Spleen (tissue), 11 donors: ENCODE measurements around the gene PRDM16. TPM values are rescaled to one million over a fixed set of nuclear protein-coding genes. Genes with fewer than 3 reads are reported as not detected.

Source experiments
- DNase-seq: peaks from one replicate; pipeline ENCODE4 v3.0.0-alpha.2; 2020
- H3K27ac ChIP-seq, 8 donors: fragments of 200-600 bp; sonication (generic) in 7 of 8; 1 replicate in 4 of 8; 2 replicates in 4 of 8; pipeline versions ENCODE4 v1.5.0 to v1.8.0; 2016 to 2021; ENCODE audit warnings: inconsistent platforms in 4 of 8, mild to moderate bottlenecking in 4 of 8, moderate library complexity in 1 of 8
- H3K27me3 ChIP-seq, 7 donors: fragments of 200-600 bp; sonication (generic) in 6 of 7; replicated peaks in 1 of 7; 1 replicate in 4 of 7; 2 replicates in 3 of 7; pipeline versions ENCODE4 v1.5.0 to v1.8.0; 2016 to 2021; ENCODE audit warnings: inconsistent platforms in 3 of 7, mild to moderate bottlenecking in 1 of 7
- H3K36me3 ChIP-seq, 6 donors: fragments of 200-600 bp; sonication (generic) in 5 of 6; 1 replicate in 4 of 6; 2 replicates in 2 of 6; pipeline versions ENCODE4 v1.5.0 to v1.8.0; 2016 to 2021; ENCODE audit warnings: inconsistent platforms in 2 of 6
- H3K4me1 ChIP-seq, 6 donors: fragments of 200-600 bp; sonication (generic) in 5 of 6; 1 replicate in 3 of 6; 2 replicates in 3 of 6; pipeline versions ENCODE4 v1.5.0 to v1.8.0; 2016 to 2021; ENCODE audit warnings: inconsistent platforms in 3 of 6
- H3K4me3 ChIP-seq, 8 donors: fragments of 200-600 bp; sonication (generic) in 7 of 8; 1 replicate in 4 of 8; 2 replicates in 4 of 8; pipeline versions ENCODE4 v1.5.0 to v1.8.0; 2016 to 2021; ENCODE audit warnings: inconsistent platforms in 4 of 8, mild to moderate bottlenecking in 4 of 8, moderate library complexity in 2 of 8
- H3K9me3 ChIP-seq, 8 donors: fragments of 200-600 bp; sonication (generic) in 7 of 8; 1 replicate in 4 of 8; 2 replicates in 4 of 8; pipeline versions ENCODE4 v1.5.0 to v1.8.0; 2016 to 2021; ENCODE audit warnings: inconsistent platforms in 4 of 8
- CTCF ChIP-seq, 11 experiments: fragments of 200-600 bp in 7 of 11; fragments of 450-650 bp in 4 of 11; sonication (generic) in 4 of 11; IDR thresholded peaks in 8 of 11; conservative IDR thresholded peaks in 3 of 11; 1 replicate in 7 of 11; 2 replicates in 4 of 11; pipeline versions ENCODE4 v1.4.0 to v1.8.0; 2016 to 2021; ENCODE audit warnings: antibody characterized with exemption in 11 of 11, inconsistent platforms in 4 of 11, mild to moderate bottlenecking in 1 of 11
- POLR2A ChIP-seq, 3 donors: fragments of 450-650 bp; IDR thresholded peaks; one replicate each; pipeline ENCODE4 v1.5.1; 2017; ENCODE audit warnings: antibody characterized with exemption in 3 of 3, mild to moderate bottlenecking in 1 of 3
- POLR2AphosphoS5 ChIP-seq, 3 donors: sonication (generic); formaldehyde crosslinking; IDR thresholded peaks; one replicate each; pipeline ENCODE4 v1.5.1; 2017; ENCODE audit warnings: antibody characterized with exemption in 3 of 3
- WGBS, 5 donors: extraction: QIAGEN DNeasy Blood & Tissue Kit in 3 of 5; methylation state at CpG; one replicate each; pipeline versions ENCODE4 v1.1.5 to v1.1.7; 2013 to 2018; 5-methylcytosine and 5-hydroxymethylcytosine counted together
- intact Hi-C: fragments of 100-400 bp; cut with DNase I; formaldehyde crosslinking; loops from one replicate; pipeline ENCODE4 v1.15.0; 2023; ENCODE audit warnings: low total_unique reads
- polyA plus RNA-seq, 3 donors: library from polyadenylated mRNA; stranded (reverse); fragments of 200-250 nt; gene quantifications; one replicate each; pipeline ENCODE4 v1.2.1, GENCODE V29; 2013
- total RNA-seq, 7 donors: library from RNA; depleted of rRNA in 3 of 7; stranded (reverse); fragments of >200 nt in 3 of 7; fragmentation: NEBNext Ultra II Directional in 4 of 7; extraction: Animal tissue kit (Norgen Biotek cat#: 25700) in 4 of 7; gene quantifications; one replicate each; pipeline versions ENCODE4 v1.1.0 to v1.2.1, GENCODE V29; 2016 to 2021
- donor health status: healthy with polysubstance abuse.
- donor health status: DM: no; HTN: no; CAD: no; lungs with moderate emphysema.
- donor health status: DM: no; HTN: no; CAD: no.
- donor health status: Bipolar disorder and iron deficiency.
- donor health status: healthy.
- donor health status: DM: no; HTN: no; CAD: no.
- donor health status: DM: yes; HTN: yes; CAD: no.

Gene PRDM16
- total and polyA plus RNA-seq, 10 donors = 0.43 to 3.2 (median 1.4) TPM

GRCh38 chr1:3099861-3100260, 30.9 kb downstream of the PRDM16 start:
- Histone ChIP-seq H3K4me3 (no peak overlapping the region), H3K9me3 (no peaks in the 10 kb centered on the region), H3K36me3 (no peaks in the 10 kb centered on the region), H3K4me1 (no peaks in the 10 kb centered on the region), H3K27ac (no peak overlapping the region), H3K27me3 (peaks cover 0 to 58% (median 3%) of the 10 kb centered on the region in 7 donors)
- TF ChIP-seq POLR2A (IDR thresholded peaks at IDR 0.05) (no peak), POLR2AphosphoS5 (IDR thresholded peaks at IDR 0.05) (no peak), CTCF (IDR thresholded peaks at IDR 0.05 in 8 of 11, conservative IDR thresholded peaks at IDR 0.05 in 3 of 11) (no peak)
- intact Hi-C loops = no loop called here
- 80 to 86% (median 84%) methylated on average over 4 to 9 of the region's 9 CpGs for WGBS, 5 donors
- DNase-seq = no peak

DNA sequence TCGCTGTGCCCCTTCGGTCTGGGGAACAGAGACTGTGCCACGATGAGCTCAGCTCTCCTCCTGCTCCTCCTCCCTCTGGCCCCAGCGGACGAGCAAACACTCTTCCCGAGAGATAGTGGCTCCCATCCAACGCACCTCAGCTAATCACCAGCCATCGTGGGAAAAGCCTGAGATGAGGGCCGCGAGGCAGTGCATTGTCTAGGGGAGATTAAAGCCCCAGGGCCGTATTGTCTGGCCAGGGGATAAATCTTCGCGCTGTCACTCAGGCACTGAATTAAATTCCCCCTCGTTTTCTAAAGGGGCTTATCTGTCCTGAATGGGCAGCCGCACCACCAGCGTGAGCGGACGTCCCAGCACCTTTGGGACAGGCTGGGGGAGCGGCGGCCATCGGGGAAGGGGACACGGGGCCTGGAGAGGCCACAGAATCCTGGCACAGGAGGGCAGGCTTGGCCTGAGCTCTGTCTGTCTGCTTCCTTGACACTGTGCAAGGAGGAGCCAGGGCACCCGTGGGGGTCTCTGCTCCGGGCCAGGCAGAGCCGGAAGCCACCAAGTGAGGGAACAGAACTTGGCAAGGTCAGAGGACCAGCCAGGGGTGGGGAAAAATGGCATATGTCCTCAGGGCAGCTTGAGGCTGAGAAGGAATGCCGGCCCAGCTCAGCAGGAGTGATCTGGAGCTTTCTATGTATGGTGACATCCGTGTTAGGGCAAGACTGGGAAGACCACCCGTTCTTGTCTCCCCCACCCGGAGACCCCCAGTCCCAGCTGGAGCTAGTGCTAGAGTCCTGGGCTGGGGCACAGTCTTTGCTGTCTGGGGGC, 32.3 kb downstream of the PRDM16 start:
- H3K4me3 ChIP-seq = no peak overlapping the region
- no peaks in the 10 kb centered on the region for H3K9me3 ChIP-seq
- H3K36me3 ChIP-seq = no peaks in the 10 kb centered on the region
- no peak overlapping the region for H3K27ac ChIP-seq
- TF ChIP-seq POLR2A (IDR thresholded peaks at IDR 0.05) = no peak
- TF ChIP-seq POLR2AphosphoS5 (IDR thresholded peaks at IDR 0.05) = no peak
- no peak for TF ChIP-seq CTCF (IDR thresholded peaks at IDR 0.05 in 8 of 11, conservative IDR thresholded peaks at IDR 0.05 in 3 of 11)
- 74 to 85% (median 80%) methylated on average over 28 to 29 of the region's 29 CpGs for WGBS, 5 donors
- intact Hi-C loops = no loop called here
- no peaks in the 10 kb centered on the region for H3K4me1 ChIP-seq
- no peak for DNase-seq
- peaks cover 0 to 43% (median 3%) of the 10 kb centered on the region in 7 donors for H3K27me3 ChIP-seq

- Histone ChIP-seq H3K36me3 (no peaks in the 10 kb centered on the region), H3K4me1 (no peaks in the 10 kb centered on the region), H3K9me3 (peaks cover 0 to 3% (median 0%) of the 10 kb centered on the region in 8 donors), H3K4me3 (no peak overlapping the region), H3K27me3 (peaks cover 0 to 35% (median 0%) of the 10 kb centered on the region in 7 donors), H3K27ac (no peak overlapping the region)
- WGBS, 5 donors = 21 to 34% (median 30%) methylated on average over 2 to 3 of the region's 3 CpGs
- no peak for DNase-seq
- intact Hi-C loops = no loop called here
- TF ChIP-seq CTCF (IDR thresholded peaks at IDR 0.05 in 8 of 11, conservative IDR thresholded peaks at IDR 0.05 in 3 of 11) = no peak
Observed at GRCh38 chr1:3102641-3103040, 33.6 kb downstream of the PRDM16 start.

- Histone ChIP-seq H3K27me3 (peaks cover 0 to 26% (median 0%) of the 10 kb centered on the region in 7 donors), H3K9me3 (peaks cover 0 to 13% (median 0%) of the 10 kb centered on the region in 8 donors), H3K36me3 (no peaks in the 10 kb centered on the region), H3K4me3 (no peak overlapping the region), H3K4me1 (no peaks in the 10 kb centered on the region), H3K27ac (no peak overlapping the region)
- WGBS, 5 donors = 85 to 91% (median 89%) methylated on average over 9 to 16 of the region's 16 CpGs
- intact Hi-C loops = no loop called here
- TF ChIP-seq CTCF (IDR thresholded peaks at IDR 0.05 in 8 of 11, conservative IDR thresholded peaks at IDR 0.05 in 3 of 11) = no peak
- no peak for TF ChIP-seq POLR2A (IDR thresholded peaks at IDR 0.05)
- no peak for TF ChIP-seq POLR2AphosphoS5 (IDR thresholded peaks at IDR 0.05)
- DNase-seq = no peak
Observed at GRCh38 chr1:3103967-3104677, 35.1 kb downstream of the PRDM16 start.
